PC-9 (cell line): ENCODE measurements around the gene TP53RK. TPM values are rescaled to one million over a fixed set of nuclear protein-coding genes. Genes with fewer than 3 reads are reported as not detected.

Experiments
- BruUV-seq: library from RNA; stranded (reverse); fragments of 400-500 nt; replicated peaks from 2 replicates; lab custom pipeline; 2021; lab: Mats Ljungman, UMichigan
- CTCF ChIA-PET: fragments of 300-600 bp; sonication (Branson Sonifier 250); formaldehyde crosslinking; loops from one replicate; lab custom pipeline; 2022; ENCODE audit warnings: antibody characterized with exemption; lab: Charles Lee
- POLR2A ChIA-PET: fragments of 300-600 bp; sonication (Branson Sonifier 250); formaldehyde crosslinking; loops from one replicate; lab custom pipeline; 2022; ENCODE audit warnings: antibody characterized with exemption; ENCODE audit not compliant: unreplicated experiment; lab: Charles Lee
- DNase-seq, 2 experiments: peaks; one replicate each; pipeline versions ENCODE4 v3.0.0 to v3.0.0-alpha.2; 2015 to 2022; ENCODE audit warnings: mixed read lengths in 1 of 2
- H2AFZ ChIP-seq: fragments of 200-600 bp; sonication (generic); 2 replicates; pipeline ENCODE4 v1.8.1; 2017; ENCODE audit warnings: antibody characterized with exemption
- H3F3A ChIP-seq: fragments of 200-600 bp; sonication (generic); 2 replicates; pipeline ENCODE4 v1.8.1; 2017; ENCODE audit warnings: antibody characterized with exemption, mild to moderate bottlenecking, low read depth; ENCODE audit not compliant: insufficient read depth
- H3K27ac ChIP-seq: fragments of 200-600 bp; sonication (generic); 2 replicates; pipeline ENCODE4 v1.6.1; 2016; ENCODE audit warnings: mixed run types
- H3K27me3 ChIP-seq: fragments of 200-600 bp; sonication (generic); 2 replicates; pipeline ENCODE4 v1.6.1; 2016; ENCODE audit warnings: low read depth, mixed run types; ENCODE audit not compliant: insufficient read depth
- H3K36me3 ChIP-seq: fragments of 200-600 bp; sonication (generic); 2 replicates; pipeline ENCODE4 v1.6.1; 2016; ENCODE audit warnings: low read depth, mixed run types
- H3K4me1 ChIP-seq: fragments of 200-600 bp; sonication (generic); replicated peaks from 2 replicates; pipeline ENCODE4 v1.6.1; 2016; ENCODE audit warnings: mixed run types; ENCODE audit not compliant: insufficient read depth
- H3K4me2 ChIP-seq: fragments of 200-600 bp; sonication (generic); 2 replicates; pipeline ENCODE4 v1.6.1; 2017; ENCODE audit warnings: mixed run types
- H3K4me3 ChIP-seq: fragments of 200-600 bp; sonication (generic); 2 replicates; pipeline ENCODE4 v1.6.1; 2016; ENCODE audit warnings: mixed run types
- H3K79me2 ChIP-seq: fragments of 200-600 bp; sonication (generic); 2 replicates; pipeline ENCODE4 v1.6.1; 2017; ENCODE audit warnings: low read depth, mixed run types
- H3K9me2 ChIP-seq: fragments of 200-600 bp; sonication (generic); 2 replicates; pipeline ENCODE4 v1.8.1; 2017; ENCODE audit warnings: mild to moderate bottlenecking; ENCODE audit not compliant: insufficient read depth
- H3K9me3 ChIP-seq: fragments of 200-600 bp; sonication (generic); 2 replicates; pipeline ENCODE4 v1.8.1; 2016; ENCODE audit warnings: low read depth; ENCODE audit not compliant: insufficient read depth
- H4K20me1 ChIP-seq: fragments of 200-600 bp; sonication (generic); 2 replicates; pipeline ENCODE4 v1.8.1; 2017; ENCODE audit not compliant: insufficient read depth
- EZH2 ChIP-seq: fragments of 200-600 bp; sonication (generic); IDR thresholded peaks from 2 replicates; pipeline ENCODE4 v1.8.0; 2017; ENCODE audit warnings: antibody characterized with exemption, low read depth
- intact Hi-C: fragments of 100-400 bp; cut with micrococcal nuclease; formaldehyde crosslinking; loops from one replicate; pipeline ENCODE4 v1.10.0; 2022; ENCODE audit not compliant: unreplicated experiment
- total RNA-seq: library from RNA; stranded (reverse); gene quantifications from 2 replicates; pipeline ENCODE4 v1.2.3, GENCODE V29; 2021
- TF ChIP-seq, protein P1 (sequence below): fragments of 200-600 bp; sonication (generic); conservative IDR thresholded peaks from 2 replicates; pipeline ENCODE4 v1.6.1; 2017; ENCODE audit warnings: mixed run types, antibody characterized with exemption, mild to moderate bottlenecking, moderate library complexity

TP53RK gene
- total RNA-seq, 1 experiment from 2014 or later, result 10.4 TPM

DNA sequence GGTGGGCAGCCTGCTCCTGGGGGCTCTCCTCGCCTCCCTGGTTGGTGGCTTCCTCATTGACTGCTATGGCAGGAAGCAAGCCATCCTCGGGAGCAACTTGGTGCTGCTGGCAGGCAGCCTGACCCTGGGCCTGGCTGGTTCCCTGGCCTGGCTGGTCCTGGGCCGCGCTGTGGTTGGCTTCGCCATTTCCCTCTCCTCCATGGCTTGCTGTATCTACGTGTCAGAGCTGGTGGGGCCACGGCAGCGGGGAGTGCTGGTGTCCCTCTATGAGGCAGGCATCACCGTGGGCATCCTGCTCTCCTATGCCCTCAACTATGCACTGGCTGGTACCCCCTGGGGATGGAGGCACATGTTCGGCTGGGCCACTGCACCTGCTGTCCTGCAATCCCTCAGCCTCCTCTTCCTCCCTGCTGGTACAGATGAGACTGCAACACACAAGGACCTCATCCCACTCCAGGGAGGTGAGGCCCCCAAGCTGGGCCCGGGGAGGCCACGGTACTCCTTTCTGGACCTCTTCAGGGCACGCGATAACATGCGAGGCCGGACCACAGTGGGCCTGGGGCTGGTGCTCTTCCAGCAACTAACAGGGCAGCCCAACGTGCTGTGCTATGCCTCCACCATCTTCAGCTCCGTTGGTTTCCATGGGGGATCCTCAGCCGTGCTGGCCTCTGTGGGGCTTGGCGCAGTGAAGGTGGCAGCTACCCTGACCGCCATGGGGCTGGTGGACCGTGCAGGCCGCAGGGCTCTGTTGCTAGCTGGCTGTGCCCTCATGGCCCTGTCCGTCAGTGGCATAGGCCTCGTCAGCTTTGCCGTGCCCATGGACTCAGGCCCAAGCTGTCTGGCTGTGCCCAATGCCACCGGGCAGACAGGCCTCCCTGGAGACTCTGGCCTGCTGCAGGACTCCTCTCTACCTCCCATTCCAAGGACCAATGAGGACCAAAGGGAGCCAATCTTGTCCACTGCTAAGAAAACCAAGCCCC, 36.2 kb upstream of the TP53RK start:
- DNase-seq, result no peak
- Histone ChIP-seq H2AFZ (no peak overlapping the region), H3K4me1 (no peaks in the 10 kb centered on the region), H4K20me1 (no peaks in the 10 kb centered on the region), H3K4me3 (no peak overlapping the region), H3K27me3 (no peaks in the 10 kb centered on the region), H3K4me2 (no peak overlapping the region), H3K9me2 (no peaks in the 10 kb centered on the region), H3K27ac (no peak overlapping the region), H3F3A (no peaks in the 10 kb centered on the region), H3K79me2 (no peaks in the 10 kb centered on the region), H3K36me3 (no peaks in the 10 kb centered on the region), H3K9me3 (no peaks in the 10 kb centered on the region; the same call in 1 of the 2 replicates)
- ChIA-PET POLR2A (no interaction called here), CTCF (no interaction called here)
- TF ChIP-seq EZH2, result no peak
- TF ChIP-seq, protein P1, sequence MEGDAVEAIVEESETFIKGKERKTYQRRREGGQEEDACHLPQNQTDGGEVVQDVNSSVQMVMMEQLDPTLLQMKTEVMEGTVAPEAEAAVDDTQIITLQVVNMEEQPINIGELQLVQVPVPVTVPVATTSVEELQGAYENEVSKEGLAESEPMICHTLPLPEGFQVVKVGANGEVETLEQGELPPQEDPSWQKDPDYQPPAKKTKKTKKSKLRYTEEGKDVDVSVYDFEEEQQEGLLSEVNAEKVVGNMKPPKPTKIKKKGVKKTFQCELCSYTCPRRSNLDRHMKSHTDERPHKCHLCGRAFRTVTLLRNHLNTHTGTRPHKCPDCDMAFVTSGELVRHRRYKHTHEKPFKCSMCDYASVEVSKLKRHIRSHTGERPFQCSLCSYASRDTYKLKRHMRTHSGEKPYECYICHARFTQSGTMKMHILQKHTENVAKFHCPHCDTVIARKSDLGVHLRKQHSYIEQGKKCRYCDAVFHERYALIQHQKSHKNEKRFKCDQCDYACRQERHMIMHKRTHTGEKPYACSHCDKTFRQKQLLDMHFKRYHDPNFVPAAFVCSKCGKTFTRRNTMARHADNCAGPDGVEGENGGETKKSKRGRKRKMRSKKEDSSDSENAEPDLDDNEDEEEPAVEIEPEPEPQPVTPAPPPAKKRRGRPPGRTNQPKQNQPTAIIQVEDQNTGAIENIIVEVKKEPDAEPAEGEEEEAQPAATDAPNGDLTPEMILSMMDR, result no peak
- BruUV-seq, result no TSS peak
- intact Hi-C loops, result no loop called here

- Histone ChIP-seq H3K9me2 (no peaks in the 10 kb centered on the region), H3K79me2 (no peaks in the 10 kb centered on the region), H3K9me3 (no peaks in the 10 kb centered on the region; the same call in 1 of the 2 replicates), H3K36me3 (no peaks in the 10 kb centered on the region), H3F3A (no peaks in the 10 kb centered on the region), H3K27me3 (no peaks in the 10 kb centered on the region), H3K4me1 (no peaks in the 10 kb centered on the region), H4K20me1 (no peaks in the 10 kb centered on the region), H3K4me2 (no peak overlapping the region), H2AFZ (no peak overlapping the region), H3K4me3 (no peak overlapping the region), H3K27ac (no peak overlapping the region)
- ChIA-PET POLR2A (no interaction called here), CTCF (no interaction called here)
- DNase-seq, result no peak
- TF ChIP-seq, protein P1, result no peak
- TF ChIP-seq EZH2, result no peak
- intact Hi-C loops, result no loop called here
- BruUV-seq, result no TSS peak
Measured at GRCh38 chr20:46724343-46724959, 35.2 kb upstream of the TP53RK start.

GRCh38 chr20:46723039-46723438, 33.8 kb upstream of the TP53RK start:
- TF ChIP-seq EZH2, result no peak
- TF ChIP-seq, protein P1, result no peak
- no peaks in the 10 kb centered on the region for H3K79me2 ChIP-seq
- CTCF ChIA-PET, result no interaction called here
- BruUV-seq, result TSS peak; percentile 7
- H2AFZ ChIP-seq, result no peak overlapping the region
- H3K27ac ChIP-seq, result no peak overlapping the region
- no peak overlapping the region for H3K4me3 ChIP-seq
- no peaks in the 10 kb centered on the region for H4K20me1 ChIP-seq
- H3K9me3 ChIP-seq, result no peaks in the 10 kb centered on the region; the same call in 1 of the 2 replicates
- H3K36me3 ChIP-seq, result no peaks in the 10 kb centered on the region
- DNase-seq, result no peak
- POLR2A ChIA-PET, result no interaction called here
- no peak overlapping the region for H3K4me2 ChIP-seq
- no peaks in the 10 kb centered on the region for H3K27me3 ChIP-seq
- H3K9me2 ChIP-seq, result no peaks in the 10 kb centered on the region
- intact Hi-C loops, result no loop called here
- H3F3A ChIP-seq, result no peaks in the 10 kb centered on the region
- H3K4me1 ChIP-seq, result no peaks in the 10 kb centered on the region
